Activated T-cell treated with anti-CD3 and anti-CD28 coated beads, Interleukin-2, amount 50 U/mL, for 24 hours (primary cell): ENCODE measurements around the gene WDR70.
"Not testable (repeated sequence)": the region's sequence is repeated elsewhere in the genome, so short reads cannot be mapped to it uniquely, and the experiment has no call there.

Source experiments
- DNase-seq: peaks from one replicate; pipeline ENCODE4 v3.0.0-alpha.2; 2020
- H3K27ac Mint-ChIP-seq: 2 replicates; pipeline ENCODE4 v1.8.0; 2020; ENCODE audit warnings: mild to moderate bottlenecking, mixed read lengths
- H3K27me3 Mint-ChIP-seq: 2 replicates; pipeline ENCODE4 v1.8.0; 2020; ENCODE audit warnings: mixed read lengths
- H3K36me3 Mint-ChIP-seq: 2 replicates; pipeline ENCODE4 v1.8.0; 2020; ENCODE audit warnings: low read depth, mixed read lengths
- H3K4me1 Mint-ChIP-seq: 2 replicates; pipeline ENCODE4 v1.8.0; 2020; ENCODE audit warnings: low read depth, mixed read lengths
- H3K4me3 Mint-ChIP-seq: 2 replicates; pipeline ENCODE4 v1.8.0; 2020; ENCODE audit warnings: mild to moderate bottlenecking, moderate library complexity, mixed read lengths
- H3K9me3 Mint-ChIP-seq: 2 replicates; pipeline ENCODE4 v1.8.0; 2020; ENCODE audit warnings: mixed read lengths

The WDR70 gene

GRCh38 chr5:37517686-37518085 is 138.6 kb downstream of the WDR70 start:
- Mint-ChIP-seq H3K27ac (no peak overlapping the region), H3K4me3 (no peak overlapping the region), H3K9me3 (peaks cover 5% of the 10 kb centered on the region), H3K4me1 (no peaks in the 10 kb centered on the region), H3K36me3 (peaks cover 77% of the 10 kb centered on the region), H3K27me3 (no peaks in the 10 kb centered on the region)
- DNase-seq: no peak

GRCh38 chr5:37518356-37518755 is 139.2 kb downstream of the WDR70 start:
- H3K4me3 Mint-ChIP-seq, DNase-seq, H3K27me3 Mint-ChIP-seq, H3K9me3 Mint-ChIP-seq, H3K4me1 Mint-ChIP-seq, H3K27ac Mint-ChIP-seq: not testable (repeated sequence)
- peaks cover 75% of the 10 kb centered on the region for H3K36me3 Mint-ChIP-seq

GRCh38 chr5:37519304-37519703 is 140.2 kb downstream of the WDR70 start:
- Mint-ChIP-seq H3K4me1 (no peaks in the 10 kb centered on the region), H3K36me3 (peaks cover 79% of the 10 kb centered on the region), H3K9me3 (peaks cover 5% of the 10 kb centered on the region), H3K27ac (no peak overlapping the region), H3K4me3 (no peak overlapping the region), H3K27me3 (no peaks in the 10 kb centered on the region)
- no peak for DNase-seq

- H3K27me3 Mint-ChIP-seq: no peaks in the 10 kb centered on the region
- peaks cover 5% of the 10 kb centered on the region for H3K9me3 Mint-ChIP-seq
- peaks cover 77% of the 10 kb centered on the region for H3K36me3 Mint-ChIP-seq
- H3K27ac Mint-ChIP-seq: no peak overlapping the region
- DNase-seq: no peak
- no peak overlapping the region for H3K4me3 Mint-ChIP-seq
- H3K4me1 Mint-ChIP-seq: no peaks in the 10 kb centered on the region
Measured at GRCh38 chr5:37519807-37520206, 140.7 kb downstream of the WDR70 start.

GRCh38 chr5:37520811-37521210 is 141.7 kb downstream of the WDR70 start:
- Mint-ChIP-seq H3K9me3 (peaks cover 8% of the 10 kb centered on the region), H3K36me3 (peaks cover 72% of the 10 kb centered on the region), H3K27ac (no peak overlapping the region), H3K4me3 (no peak overlapping the region), H3K4me1 (no peaks in the 10 kb centered on the region), H3K27me3 (no peaks in the 10 kb centered on the region)
- no peak for DNase-seq

GRCh38 chr5:37532976-37533740 is 154.0 kb downstream of the WDR70 start:
- H3K27me3 Mint-ChIP-seq: no peaks in the 10 kb centered on the region
- H3K4me3 Mint-ChIP-seq: no peak overlapping the region
- DNase-seq: no peak
- peaks cover 51% of the 10 kb centered on the region for H3K36me3 Mint-ChIP-seq
- no peak overlapping the region for H3K27ac Mint-ChIP-seq
- H3K4me1 Mint-ChIP-seq: peaks cover 2% of the 10 kb centered on the region
- H3K9me3 Mint-ChIP-seq: peaks cover 26% of the 10 kb centered on the region

- Mint-ChIP-seq H3K9me3 (peaks cover 23% of the 10 kb centered on the region), H3K36me3 (peaks cover 51% of the 10 kb centered on the region), H3K4me3 (no peak overlapping the region), H3K4me1 (peaks cover 2% of the 10 kb centered on the region), H3K27ac (no peak overlapping the region), H3K27me3 (no peaks in the 10 kb centered on the region)
- no peak for DNase-seq
Measured at GRCh38 chr5:37533851-37534250, 154.7 kb downstream of the WDR70 start.

GRCh38 chr5:37539459-37539858 is 160.3 kb downstream of the WDR70 start:
- no peaks in the 10 kb centered on the region for H3K27me3 Mint-ChIP-seq
- no peak overlapping the region for H3K27ac Mint-ChIP-seq
- DNase-seq: no peak
- no peak overlapping the region for H3K4me3 Mint-ChIP-seq
- H3K4me1 Mint-ChIP-seq: no peaks in the 10 kb centered on the region
- H3K36me3 Mint-ChIP-seq: peaks cover 34% of the 10 kb centered on the region
- no peaks in the 10 kb centered on the region for H3K9me3 Mint-ChIP-seq

GRCh38 chr5:37543216-37543615 is 164.1 kb downstream of the WDR70 start:
- Mint-ChIP-seq H3K9me3 (no peaks in the 10 kb centered on the region), H3K36me3 (peaks cover 28% of the 10 kb centered on the region), H3K4me3 (no peak overlapping the region), H3K27ac (no peak overlapping the region), H3K27me3 (no peaks in the 10 kb centered on the region), H3K4me1 (no peaks in the 10 kb centered on the region)
- DNase-seq: no peak

GRCh38 chr5:37549411-37549810 is 170.3 kb downstream of the WDR70 start:
- Mint-ChIP-seq H3K36me3 (peaks cover 21% of the 10 kb centered on the region), H3K9me3 (peaks cover 6% of the 10 kb centered on the region), H3K4me3 (no peak overlapping the region), H3K4me1 (peaks cover 5% of the 10 kb centered on the region), H3K27ac (no peak overlapping the region), H3K27me3 (no peaks in the 10 kb centered on the region)
- no peak for DNase-seq

GRCh38 chr5:37552161-37552560 is 173.0 kb downstream of the WDR70 start:
- H3K27ac Mint-ChIP-seq: no peak overlapping the region
- H3K4me3 Mint-ChIP-seq: no peak overlapping the region
- no peak for DNase-seq
- H3K27me3 Mint-ChIP-seq: no peaks in the 10 kb centered on the region
- peaks cover 6% of the 10 kb centered on the region for H3K9me3 Mint-ChIP-seq
- peaks cover 20% of the 10 kb centered on the region for H3K36me3 Mint-ChIP-seq
- H3K4me1 Mint-ChIP-seq: peaks cover 7% of the 10 kb centered on the region

- Mint-ChIP-seq H3K27me3 (no peaks in the 10 kb centered on the region), H3K4me3 (no peak overlapping the region), H3K36me3 (peaks cover 20% of the 10 kb centered on the region), H3K9me3 (peaks cover 6% of the 10 kb centered on the region), H3K4me1 (peaks cover 10% of the 10 kb centered on the region), H3K27ac (no peak overlapping the region)
- DNase-seq: no peak
Measured at GRCh38 chr5:37552770-37553719, 173.9 kb downstream of the WDR70 start.

- Mint-ChIP-seq H3K4me1 (peaks cover 8% of the 10 kb centered on the region), H3K9me3 (peaks cover 6% of the 10 kb centered on the region), H3K27ac (no peak overlapping the region), H3K4me3 (no peak overlapping the region), H3K27me3 (no peaks in the 10 kb centered on the region), H3K36me3 (peaks cover 20% of the 10 kb centered on the region)
- DNase-seq: no peak
Measured at GRCh38 chr5:37553720-37554404, 174.7 kb downstream of the WDR70 start.

GRCh38 chr5:37554405-37554739 is 175.3 kb downstream of the WDR70 start:
- H3K4me3 Mint-ChIP-seq: no peak overlapping the region
- H3K36me3 Mint-ChIP-seq: peaks cover 18% of the 10 kb centered on the region
- H3K27ac Mint-ChIP-seq: no peak overlapping the region
- H3K27me3 Mint-ChIP-seq: no peaks in the 10 kb centered on the region
- DNase-seq: no peak
- peaks cover 6% of the 10 kb centered on the region for H3K9me3 Mint-ChIP-seq
- H3K4me1 Mint-ChIP-seq: peaks cover 7% of the 10 kb centered on the region
